ENCODE data around the gene GNL3. TPM values are rescaled to one million over a fixed set of nuclear protein-coding genes. Genes with fewer than 3 reads are reported as not detected.

Gene GNL3
- total and polyA plus RNA-seq, 2 donors from 2014 or later, result 27.9 to 47.8 TPM

GRCh38 chr3:52645549-52645948, 40.3 kb upstream of the GNL3 start:
- DNase-seq (no peak), FAIRE-seq (no peak)
- TF ChIP-seq CTCF (IDR thresholded peaks at IDR 0.05; ENCODE audit: borderline replicate concordance, extremely low read depth, insufficient read depth), result no peak
- no peak overlapping the region for H3K9ac ChIP-seq (ENCODE audit: low read length in 3 of 3)
- H3K9me3 ChIP-seq (ENCODE audit: control insufficient read depth in 2 of 3, insufficient read depth in 1 of 3, low read length in 3 of 3), result no peaks in the 10 kb centered on the region
- H3K27me3 ChIP-seq (ENCODE audit: control insufficient read depth, insufficient read depth, low read length), result no peaks in the 10 kb centered on the region
- no peaks in the 10 kb centered on the region for H3K4me1 ChIP-seq (ENCODE audit: control insufficient read depth in 2 of 3, insufficient read depth in 2 of 3, low read depth in 1 of 3, low read length in 3 of 3)
- peaks cover 17 to 44% (median 23%) of the 10 kb centered on the region in 3 donors for H3K36me3 ChIP-seq (ENCODE audit: control insufficient read depth in 2 of 3, insufficient read depth in 3 of 3, low read length in 3 of 3)
- H3K4me3 ChIP-seq (ENCODE audit: low read length in 3 of 3), result no peak overlapping the region
- H3K27ac ChIP-seq (ENCODE audit: low read depth in 2 of 2, low read length in 2 of 2), result no peak overlapping the region
- intact Hi-C loops (cut with DNase I), result no loop called here

GRCh38 chr3:52649461-52650210, 36.2 kb upstream of the GNL3 start:
- Histone ChIP-seq H3K4me3 (ENCODE audit: low read length in 3 of 3) (no peak overlapping the region), H3K4me1 (ENCODE audit: control insufficient read depth in 2 of 3, insufficient read depth in 2 of 3, low read depth in 1 of 3, low read length in 3 of 3) (no peaks in the 10 kb centered on the region), H3K36me3 (ENCODE audit: control insufficient read depth in 2 of 3, insufficient read depth in 3 of 3, low read length in 3 of 3) (peaks cover 18 to 43% (median 25%) of the 10 kb centered on the region in 3 donors), H3K27ac (ENCODE audit: low read depth in 2 of 2, low read length in 2 of 2) (no peak overlapping the region), H3K9me3 (ENCODE audit: control insufficient read depth in 2 of 3, insufficient read depth in 1 of 3, low read length in 3 of 3) (no peaks in the 10 kb centered on the region), H3K27me3 (ENCODE audit: control insufficient read depth, insufficient read depth, low read length) (no peaks in the 10 kb centered on the region), H3K9ac (ENCODE audit: low read length in 3 of 3) (no peak overlapping the region)
- no peak for DNase-seq
- TF ChIP-seq CTCF (IDR thresholded peaks at IDR 0.05; ENCODE audit: borderline replicate concordance, extremely low read depth, insufficient read depth), result no peak
- FAIRE-seq, result no peak
- intact Hi-C loops (cut with DNase I), result no loop called here

GRCh38 chr3:52650439-52650838, 35.4 kb upstream of the GNL3 start:
- Histone ChIP-seq H3K27ac (ENCODE audit: low read depth in 2 of 2, low read length in 2 of 2) (no peak overlapping the region), H3K9me3 (ENCODE audit: control insufficient read depth in 2 of 3, insufficient read depth in 1 of 3, low read length in 3 of 3) (no peaks in the 10 kb centered on the region), H3K4me3 (ENCODE audit: low read length in 3 of 3) (no peak overlapping the region), H3K27me3 (ENCODE audit: control insufficient read depth, insufficient read depth, low read length) (no peaks in the 10 kb centered on the region), H3K36me3 (ENCODE audit: control insufficient read depth in 2 of 3, insufficient read depth in 3 of 3, low read length in 3 of 3) (peaks cover 20 to 37% (median 30%) of the 10 kb centered on the region in 3 donors), H3K4me1 (ENCODE audit: control insufficient read depth in 2 of 3, insufficient read depth in 2 of 3, low read depth in 1 of 3, low read length in 3 of 3) (no peaks in the 10 kb centered on the region), H3K9ac (ENCODE audit: low read length in 3 of 3) (no peak overlapping the region)
- FAIRE-seq (no peak), DNase-seq (no peak)
- TF ChIP-seq CTCF (IDR thresholded peaks at IDR 0.05; ENCODE audit: borderline replicate concordance, extremely low read depth, insufficient read depth), result no peak
- intact Hi-C loops (cut with DNase I), result no loop called here
